ENCODE results near the gene ACKR3.

The ACKR3 gene

DNA sequence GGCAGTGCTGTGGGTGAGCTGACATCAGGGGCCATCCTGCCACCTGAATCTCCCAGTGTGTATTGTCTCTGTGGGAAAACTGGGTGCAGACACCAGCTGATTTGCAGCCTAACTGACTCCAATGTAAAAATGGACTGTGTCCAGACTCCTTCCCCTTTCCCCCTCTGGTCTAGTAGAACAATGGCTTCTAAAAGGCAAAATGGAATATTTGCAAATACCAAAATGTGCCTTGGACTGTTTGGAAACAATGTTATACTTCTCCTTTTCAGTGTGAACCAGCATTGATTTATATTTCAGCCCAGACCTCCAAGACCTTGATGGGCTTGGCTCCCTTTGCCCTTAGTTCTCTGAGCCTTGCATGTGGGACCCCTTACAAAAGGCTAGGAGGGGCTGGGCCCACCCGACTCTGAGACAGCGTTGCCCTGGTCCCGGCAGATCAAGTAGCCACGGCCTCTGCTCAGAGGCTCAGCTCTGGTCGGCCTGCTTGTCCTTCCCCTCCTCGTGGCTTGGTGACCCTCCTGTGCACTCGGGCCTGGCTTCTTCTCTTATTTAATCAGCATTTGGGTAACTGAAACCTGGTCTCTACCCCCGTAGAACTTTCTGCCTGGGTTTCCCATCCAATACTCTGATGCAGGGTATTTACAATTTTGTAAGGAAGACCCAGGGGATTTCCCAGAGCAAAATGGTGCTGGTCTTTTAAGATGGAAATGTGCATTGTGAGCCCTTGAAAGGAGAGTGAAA lies 18.0 kb upstream of the ACKR3 start:
- TF ChIP-seq, protein P1, sequence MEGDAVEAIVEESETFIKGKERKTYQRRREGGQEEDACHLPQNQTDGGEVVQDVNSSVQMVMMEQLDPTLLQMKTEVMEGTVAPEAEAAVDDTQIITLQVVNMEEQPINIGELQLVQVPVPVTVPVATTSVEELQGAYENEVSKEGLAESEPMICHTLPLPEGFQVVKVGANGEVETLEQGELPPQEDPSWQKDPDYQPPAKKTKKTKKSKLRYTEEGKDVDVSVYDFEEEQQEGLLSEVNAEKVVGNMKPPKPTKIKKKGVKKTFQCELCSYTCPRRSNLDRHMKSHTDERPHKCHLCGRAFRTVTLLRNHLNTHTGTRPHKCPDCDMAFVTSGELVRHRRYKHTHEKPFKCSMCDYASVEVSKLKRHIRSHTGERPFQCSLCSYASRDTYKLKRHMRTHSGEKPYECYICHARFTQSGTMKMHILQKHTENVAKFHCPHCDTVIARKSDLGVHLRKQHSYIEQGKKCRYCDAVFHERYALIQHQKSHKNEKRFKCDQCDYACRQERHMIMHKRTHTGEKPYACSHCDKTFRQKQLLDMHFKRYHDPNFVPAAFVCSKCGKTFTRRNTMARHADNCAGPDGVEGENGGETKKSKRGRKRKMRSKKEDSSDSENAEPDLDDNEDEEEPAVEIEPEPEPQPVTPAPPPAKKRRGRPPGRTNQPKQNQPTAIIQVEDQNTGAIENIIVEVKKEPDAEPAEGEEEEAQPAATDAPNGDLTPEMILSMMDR (IDR thresholded peaks at IDR 0.05; ENCODE audit: extremely low read depth, insufficient read depth, missing control alignments): no peak
- no peak for DNase-seq (ENCODE audit: low spot score)
- in situ Hi-C loops (cut with MboI; ENCODE audit: low pct_unique_long_range_greater_than_20kb, low sequenced_read_pairs, unreplicated experiment): no loop called here

DNA sequence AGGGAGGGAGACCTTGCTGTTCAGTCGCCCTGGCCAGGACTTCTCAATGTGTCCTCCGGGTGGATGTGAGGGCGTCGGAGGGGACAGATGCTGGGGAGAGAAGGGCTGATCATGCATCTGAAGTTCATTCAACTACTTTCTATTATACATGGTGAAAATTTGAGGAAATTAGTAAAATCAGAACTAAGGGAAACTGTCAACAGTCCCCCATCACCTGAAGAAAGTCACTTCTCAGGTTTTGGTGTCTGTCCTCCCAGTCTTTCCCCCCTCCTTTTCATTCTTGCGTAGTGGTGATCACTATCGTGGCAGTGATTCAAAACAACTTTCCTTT lies 17.4 kb upstream of the ACKR3 start:
- in situ Hi-C loops (cut with MboI; ENCODE audit: low pct_unique_long_range_greater_than_20kb, low sequenced_read_pairs, unreplicated experiment): no loop called here
- no peak for DNase-seq (ENCODE audit: low spot score)
- TF ChIP-seq, protein P1 (IDR thresholded peaks at IDR 0.05; ENCODE audit: extremely low read depth, insufficient read depth, missing control alignments): no peak

DNA sequence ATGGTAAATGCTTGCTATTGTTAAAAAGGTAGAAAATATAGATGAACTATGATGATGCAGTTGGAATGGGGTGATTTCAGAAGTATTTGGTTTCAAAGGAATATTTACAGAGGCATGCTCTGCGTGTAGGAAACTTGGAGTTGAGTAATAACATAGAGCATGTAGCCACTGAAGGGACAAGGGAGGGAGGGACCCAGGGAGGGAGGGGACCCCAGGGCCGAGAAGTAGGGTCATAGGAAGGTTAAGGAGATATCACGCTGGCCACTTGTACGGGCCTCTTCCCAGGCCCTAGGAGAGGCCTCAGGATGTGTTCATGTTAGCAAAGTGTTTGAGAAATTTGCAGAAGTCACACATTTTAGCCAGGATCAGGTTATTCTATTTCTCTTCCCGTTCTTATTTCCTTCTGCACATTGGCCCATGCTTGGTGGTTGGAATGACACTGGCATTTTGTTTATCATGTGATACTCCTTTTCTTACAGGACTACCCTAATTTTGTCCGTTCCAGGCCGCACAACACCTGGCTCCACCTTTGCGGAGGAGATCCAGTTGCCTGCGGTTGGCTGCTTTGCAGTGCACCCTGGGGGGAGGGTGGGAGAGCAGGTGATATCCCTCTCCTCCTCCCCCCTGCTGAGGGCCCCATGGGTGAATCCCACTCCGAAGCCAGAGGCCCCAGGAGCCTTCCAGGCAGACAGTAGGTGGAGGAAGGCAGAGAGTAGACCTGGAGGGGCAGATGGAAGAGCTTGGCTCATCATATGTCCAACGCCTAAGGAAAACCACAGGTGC lies 16.9 kb upstream of the ACKR3 start:
- DNase-seq (ENCODE audit: low spot score): no peak
- TF ChIP-seq, protein P1 (IDR thresholded peaks at IDR 0.05; ENCODE audit: extremely low read depth, insufficient read depth, missing control alignments): no peak
- in situ Hi-C loops (cut with MboI; ENCODE audit: low pct_unique_long_range_greater_than_20kb, low sequenced_read_pairs, unreplicated experiment): no loop called here

DNA sequence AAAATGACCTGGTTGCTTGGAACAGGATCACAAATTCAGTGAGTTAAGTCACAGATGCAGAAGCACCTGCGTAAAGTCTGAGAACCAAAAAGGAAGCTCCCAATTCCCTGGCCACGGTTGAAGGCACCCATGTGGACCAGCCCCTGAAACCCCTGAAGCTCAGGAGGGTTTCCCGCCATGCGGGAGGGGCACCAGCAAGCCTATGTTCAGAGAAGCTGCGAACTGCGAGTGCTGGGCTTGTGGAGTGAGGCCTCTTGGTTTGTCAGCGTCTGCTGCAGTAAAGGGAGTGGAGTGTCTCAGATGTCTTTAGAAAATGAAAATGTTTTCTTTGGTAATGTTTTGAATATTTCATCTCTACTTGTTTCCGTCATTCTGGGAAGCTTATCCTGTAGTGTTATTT lies 16.1 kb upstream of the ACKR3 start:
- in situ Hi-C loops (cut with MboI; ENCODE audit: low pct_unique_long_range_greater_than_20kb, low sequenced_read_pairs, unreplicated experiment): no loop called here
- DNase-seq (ENCODE audit: low spot score): no peak
- TF ChIP-seq, protein P1 (IDR thresholded peaks at IDR 0.05; ENCODE audit: extremely low read depth, insufficient read depth, missing control alignments): no peak

DNA sequence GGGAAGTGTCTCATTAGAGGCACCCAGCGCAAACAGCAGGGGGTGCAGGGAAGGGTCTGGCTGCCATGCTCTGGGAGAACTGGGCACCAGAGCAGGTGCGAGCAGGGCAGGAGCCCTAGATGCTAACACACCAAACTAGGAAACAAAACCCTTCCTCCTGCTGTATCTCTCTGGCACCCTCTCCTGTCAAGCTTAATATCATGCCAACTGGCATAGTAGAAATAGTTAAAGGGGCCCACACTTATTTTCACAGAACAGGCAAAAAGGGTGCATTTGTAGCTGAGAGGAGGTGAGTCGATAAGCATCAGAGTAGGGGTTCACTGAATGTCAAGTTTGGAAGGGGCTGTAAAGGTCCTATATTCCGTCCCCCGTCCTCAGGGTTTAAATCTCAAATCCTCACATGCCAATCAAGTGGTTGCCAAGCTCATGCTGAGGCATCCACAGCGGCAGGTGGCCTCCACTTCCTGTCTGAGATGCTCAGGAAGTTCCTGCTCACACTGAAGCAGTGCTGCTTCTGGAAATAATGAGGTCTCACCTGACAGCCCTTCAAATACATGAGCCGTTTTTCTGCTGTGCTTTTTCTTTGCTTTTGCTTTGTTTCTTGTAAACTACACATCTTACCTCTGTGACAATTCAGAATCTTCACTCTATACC lies 14.9 kb upstream of the ACKR3 start:
- DNase-seq (ENCODE audit: low spot score): no peak
- TF ChIP-seq, protein P1 (IDR thresholded peaks at IDR 0.05; ENCODE audit: extremely low read depth, insufficient read depth, missing control alignments): no peak
- in situ Hi-C loops (cut with MboI; ENCODE audit: low pct_unique_long_range_greater_than_20kb, low sequenced_read_pairs, unreplicated experiment): no loop called here

DNA sequence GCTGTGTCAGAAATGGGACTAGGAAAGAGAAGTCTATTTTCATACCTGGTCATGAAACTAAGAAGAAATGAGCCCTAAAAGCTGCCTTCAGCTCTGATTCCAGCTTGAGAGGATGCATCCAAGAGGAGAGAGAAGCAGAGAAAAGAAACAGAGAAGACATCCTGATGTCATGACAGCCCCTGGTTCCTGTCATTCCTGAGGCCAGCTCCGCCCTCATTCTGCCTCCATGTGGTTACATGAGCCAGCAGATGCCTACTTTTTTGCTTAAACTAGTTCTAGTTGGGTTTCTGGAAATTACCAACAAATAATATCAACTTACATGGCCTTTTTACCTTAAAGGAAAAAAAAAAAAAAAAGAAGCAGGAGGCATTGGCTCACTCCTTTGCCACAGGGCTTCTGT lies 14.1 kb upstream of the ACKR3 start:
- DNase-seq (ENCODE audit: low spot score): no peak
- TF ChIP-seq, protein P1 (IDR thresholded peaks at IDR 0.05; ENCODE audit: extremely low read depth, insufficient read depth, missing control alignments): no peak
- in situ Hi-C loops (cut with MboI; ENCODE audit: low pct_unique_long_range_greater_than_20kb, low sequenced_read_pairs, unreplicated experiment): no loop called here

Measured in GM13977 (cell line).